ENCODE measurements around the gene LTBP1. TPM values are rescaled to one million over a fixed set of nuclear protein-coding genes. Genes with fewer than 3 reads are reported as not detected.
"Not testable (repeated sequence)": the region's sequence is repeated elsewhere in the genome, so short reads cannot be mapped to it uniquely, and the experiment has no call there.

The LTBP1 gene
- total RNA-seq, 1 experiment from 2014 or later, result 19.6 TPM

DNA sequence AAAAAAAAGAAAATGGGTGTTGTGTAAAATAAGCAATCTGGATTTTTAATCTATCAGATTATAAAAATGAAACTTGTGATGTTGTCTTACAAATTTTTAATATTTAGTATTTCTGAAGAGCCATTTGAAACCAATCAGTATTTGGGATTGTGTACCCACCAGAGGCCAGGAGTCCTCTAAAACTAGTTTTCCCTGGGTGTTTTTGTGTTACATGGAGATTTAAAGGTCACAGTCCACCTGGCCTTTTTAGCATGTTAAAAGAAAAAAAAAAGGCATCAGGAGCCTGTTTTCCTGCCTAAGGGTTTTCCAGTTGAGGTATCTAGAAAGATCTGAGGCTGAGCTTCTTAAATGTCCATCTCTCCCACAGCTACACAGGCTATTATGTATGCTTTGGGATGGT lies 221.7 kb downstream of the LTBP1 start:
- Histone ChIP-seq H3K27me3 (ENCODE audit: control insufficient read depth, insufficient read depth, low read length) (no peaks in the 10 kb centered on the region), H3K4me3 (ENCODE audit: insufficient read depth, low read depth, low read length) (no peak overlapping the region), H3K36me3 (replicated peaks; ENCODE audit: control insufficient read depth, insufficient read depth, low read length) (no peaks in the 10 kb centered on the region)
- no peak for DNase-seq

DNA sequence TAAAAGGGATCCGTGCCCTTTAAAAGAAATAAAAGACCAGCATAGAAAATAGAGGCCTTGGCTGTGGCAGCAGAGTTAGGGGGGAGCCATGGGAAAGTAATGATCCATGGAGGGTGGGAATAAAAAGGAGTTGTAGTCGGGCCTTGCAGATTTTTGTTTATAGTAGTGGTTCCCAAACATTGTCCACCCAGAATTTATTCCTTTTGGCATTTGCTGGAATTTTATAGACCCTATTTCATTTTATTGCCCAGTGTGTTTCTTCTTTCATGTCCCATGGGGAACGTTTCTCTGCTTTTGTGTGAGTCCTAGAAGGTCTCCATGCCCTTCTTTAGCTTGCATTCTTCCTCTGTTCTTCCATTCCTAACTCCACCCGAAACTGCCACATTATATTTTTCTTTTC lies 222.2 kb downstream of the LTBP1 start:
- H3K27me3 ChIP-seq (ENCODE audit: control insufficient read depth, insufficient read depth, low read length), result no peaks in the 10 kb centered on the region
- no peaks in the 10 kb centered on the region for H3K36me3 ChIP-seq (replicated peaks; ENCODE audit: control insufficient read depth, insufficient read depth, low read length)
- DNase-seq, result no peak
- H3K4me3 ChIP-seq (ENCODE audit: insufficient read depth, low read depth, low read length), result no peak overlapping the region

DNA sequence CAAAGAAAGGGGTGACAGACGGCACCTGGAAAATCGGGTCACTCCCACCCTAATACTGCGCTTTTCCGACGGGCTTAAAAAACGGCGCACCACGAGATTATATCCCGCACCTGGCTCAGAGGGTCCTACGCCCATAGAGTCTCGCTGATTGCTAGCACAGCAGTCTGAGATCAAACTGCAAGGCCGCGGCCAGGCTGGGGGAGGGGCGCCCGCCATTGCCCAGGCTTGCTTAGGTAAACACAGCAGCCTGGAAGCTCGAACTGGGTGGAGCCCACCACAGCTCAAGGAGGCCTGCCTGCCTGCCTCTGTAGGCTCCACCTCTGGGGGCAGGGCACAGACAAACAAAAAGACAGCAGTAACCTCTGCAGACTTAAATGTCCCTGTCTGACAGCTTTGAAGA lies 223.5 kb downstream of the LTBP1 start:
- not testable (repeated sequence) for H3K36me3 ChIP-seq (replicated peaks; ENCODE audit: control insufficient read depth, insufficient read depth, low read length); H3K4me3 ChIP-seq (ENCODE audit: insufficient read depth, low read depth, low read length); DNase-seq; H3K27me3 ChIP-seq (ENCODE audit: control insufficient read depth, insufficient read depth, low read length)

DNA sequence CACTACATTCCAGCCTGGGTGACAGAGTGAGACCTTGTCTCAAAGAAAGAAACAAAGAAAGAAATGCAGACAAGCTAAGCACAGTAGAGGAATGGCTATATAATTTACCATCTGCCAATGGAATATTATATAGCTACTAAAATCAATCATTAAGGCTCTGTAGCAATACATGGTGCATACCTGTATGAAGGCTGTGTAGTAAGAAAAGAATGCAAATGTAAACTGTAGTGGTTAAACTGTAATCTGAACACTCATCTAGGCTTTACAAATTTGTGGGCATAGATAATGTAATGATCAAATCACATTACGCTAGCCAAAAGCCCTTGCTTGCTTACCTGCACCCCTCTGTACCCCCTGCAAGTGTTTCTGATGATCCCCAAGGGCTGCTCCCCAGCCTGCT lies 230.9 kb downstream of the LTBP1 start:
- DNase-seq, result no peak
- H3K27me3 ChIP-seq (ENCODE audit: control insufficient read depth, insufficient read depth, low read length), result no peaks in the 10 kb centered on the region
- H3K36me3 ChIP-seq (replicated peaks; ENCODE audit: control insufficient read depth, insufficient read depth, low read length), result no peaks in the 10 kb centered on the region
- no peak overlapping the region for H3K4me3 ChIP-seq (ENCODE audit: insufficient read depth, low read depth, low read length)

DNA sequence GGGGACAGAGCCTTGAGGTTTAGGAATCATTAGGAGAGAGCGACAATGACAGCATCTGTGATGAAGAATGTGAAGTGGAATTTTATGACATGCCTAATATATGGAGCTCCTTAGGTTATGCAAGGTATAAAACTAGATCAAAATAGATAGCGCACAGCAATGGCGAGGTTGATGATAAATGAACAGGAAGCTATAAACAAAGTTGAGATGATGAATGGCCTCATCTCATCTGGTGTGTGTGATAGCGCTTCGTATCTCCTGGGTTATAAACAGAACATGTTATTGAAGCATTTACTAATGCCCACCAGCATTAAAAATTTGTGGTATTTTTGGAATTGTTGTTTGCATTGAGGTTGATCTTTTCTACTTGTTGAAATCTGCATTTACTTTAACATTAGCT lies 231.5 kb downstream of the LTBP1 start:
- Histone ChIP-seq H3K27me3 (ENCODE audit: control insufficient read depth, insufficient read depth, low read length) (no peaks in the 10 kb centered on the region), H3K36me3 (replicated peaks; ENCODE audit: control insufficient read depth, insufficient read depth, low read length) (no peaks in the 10 kb centered on the region), H3K4me3 (ENCODE audit: insufficient read depth, low read depth, low read length) (no peak overlapping the region)
- DNase-seq, result no peak

DNA sequence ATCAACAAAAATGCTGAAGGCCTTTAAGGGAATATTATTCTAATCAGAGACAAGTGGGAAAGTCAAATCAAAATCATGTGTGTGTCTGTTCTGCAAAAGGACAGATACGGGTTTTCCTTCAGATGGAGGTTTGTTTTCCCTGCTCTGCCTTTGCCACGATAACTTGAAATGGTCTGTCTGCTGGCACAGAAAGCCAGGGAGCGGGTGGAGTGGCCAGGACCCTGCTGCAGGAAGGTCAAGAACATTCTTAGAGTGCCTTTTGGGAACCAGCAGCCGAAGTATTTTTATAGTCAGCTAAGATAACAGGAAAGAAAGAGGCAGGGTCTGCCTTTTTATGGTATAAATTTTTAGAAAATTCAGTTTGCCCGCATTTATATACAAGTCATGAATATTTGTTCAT lies 234.2 kb downstream of the LTBP1 start:
- H3K36me3 ChIP-seq (replicated peaks; ENCODE audit: control insufficient read depth, insufficient read depth, low read length), result no peaks in the 10 kb centered on the region; the same call in 1 of the 2 replicates
- no peak overlapping the region for H3K4me3 ChIP-seq (ENCODE audit: insufficient read depth, low read depth, low read length)
- no peak for DNase-seq
- no peaks in the 10 kb centered on the region for H3K27me3 ChIP-seq (ENCODE audit: control insufficient read depth, insufficient read depth, low read length)

DNA sequence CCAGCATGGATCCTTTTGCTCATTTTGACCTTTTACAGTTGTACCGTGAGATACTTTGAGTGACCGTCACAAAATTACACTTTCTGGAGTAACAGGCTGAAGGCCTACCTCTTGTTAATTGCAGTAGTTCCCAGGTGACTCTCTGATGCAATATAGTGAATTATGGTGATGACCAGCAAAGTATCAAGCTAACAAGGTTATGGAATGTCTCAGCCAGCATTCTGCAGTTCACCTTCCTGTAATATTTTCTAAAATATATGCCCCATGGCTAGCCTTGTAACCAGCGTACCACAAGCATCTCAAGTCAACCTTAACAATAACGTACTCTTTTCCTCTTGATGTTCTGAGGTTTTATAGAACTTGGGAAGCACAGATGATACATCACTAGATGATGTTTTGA lies 234.7 kb downstream of the LTBP1 start:
- DNase-seq, result no peak
- no peaks in the 10 kb centered on the region for H3K27me3 ChIP-seq (ENCODE audit: control insufficient read depth, insufficient read depth, low read length)
- no peak overlapping the region for H3K4me3 ChIP-seq (ENCODE audit: insufficient read depth, low read depth, low read length)
- no peaks in the 10 kb centered on the region; the same call in 1 of the 2 replicates for H3K36me3 ChIP-seq (replicated peaks; ENCODE audit: control insufficient read depth, insufficient read depth, low read length)

DNA sequence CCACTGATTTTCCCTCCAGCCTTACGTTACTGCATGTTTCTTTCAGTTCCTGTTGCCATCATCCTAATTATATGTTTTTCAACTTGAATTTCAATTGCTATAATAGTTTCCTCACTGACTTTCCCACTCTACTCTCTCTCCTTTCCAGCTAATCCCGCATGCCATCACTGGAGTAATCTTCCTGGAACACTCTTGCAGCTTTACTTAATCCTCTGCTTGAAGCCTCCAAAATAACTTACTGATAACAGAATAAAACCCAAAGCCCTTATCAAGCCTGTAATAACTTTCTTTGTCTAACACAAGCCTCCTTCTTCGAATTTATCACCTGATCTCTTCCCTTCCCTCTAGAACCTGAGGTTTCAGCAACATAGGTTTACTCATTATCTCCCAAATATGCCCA lies 237.3 kb downstream of the LTBP1 start:
- no peaks in the 10 kb centered on the region; the same call in 1 of the 2 replicates for H3K36me3 ChIP-seq (replicated peaks; ENCODE audit: control insufficient read depth, insufficient read depth, low read length)
- no peaks in the 10 kb centered on the region for H3K27me3 ChIP-seq (ENCODE audit: control insufficient read depth, insufficient read depth, low read length)
- H3K4me3 ChIP-seq (ENCODE audit: insufficient read depth, low read depth, low read length), result no peak overlapping the region
- no peak for DNase-seq

DNA sequence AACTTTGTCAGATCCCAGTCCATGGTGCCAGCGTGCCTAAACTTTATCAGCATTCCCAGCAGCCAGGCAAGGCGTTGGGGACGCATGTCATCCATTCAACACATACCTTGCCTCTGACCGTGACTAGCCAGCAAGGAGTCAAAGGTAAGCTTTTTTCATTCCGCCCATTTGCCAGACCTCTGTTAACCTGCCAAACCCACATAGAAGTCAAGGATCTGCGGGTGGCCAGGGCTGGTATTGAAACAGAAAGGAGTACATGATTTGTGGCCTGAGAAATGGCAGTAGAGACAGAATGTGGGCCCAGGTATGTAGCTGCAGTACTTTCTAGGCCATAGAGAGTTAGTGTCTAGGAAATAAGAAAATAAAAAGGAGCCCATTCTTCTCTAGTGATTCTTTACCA lies 240.2 kb downstream of the LTBP1 start:
- DNase-seq, result no peak
- Histone ChIP-seq H3K36me3 (replicated peaks; ENCODE audit: control insufficient read depth, insufficient read depth, low read length) (no peaks in the 10 kb centered on the region; the same call in 1 of the 2 replicates), H3K4me3 (ENCODE audit: insufficient read depth, low read depth, low read length) (no peak overlapping the region), H3K27me3 (ENCODE audit: control insufficient read depth, insufficient read depth, low read length) (no peaks in the 10 kb centered on the region)

DNA sequence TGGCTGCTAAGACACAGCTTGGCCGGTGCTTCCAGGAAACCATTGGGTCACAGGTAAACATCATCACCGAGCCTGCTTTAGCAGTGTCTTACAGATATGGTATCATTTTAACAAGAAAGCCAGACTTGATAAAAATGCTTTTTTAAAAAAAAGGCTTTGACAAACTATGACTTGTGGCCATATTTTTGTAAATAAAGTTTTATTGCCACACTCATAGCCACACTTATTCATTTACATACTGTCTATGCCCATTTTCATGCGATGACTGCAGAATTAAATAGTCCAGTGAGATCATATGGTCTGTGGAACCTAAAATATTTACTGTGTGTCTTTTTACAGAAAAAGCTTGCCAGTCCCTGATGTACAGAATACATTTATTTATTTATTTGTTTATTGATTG lies 242.0 kb downstream of the LTBP1 start:
- DNase-seq, result no peak
- Histone ChIP-seq H3K27me3 (ENCODE audit: control insufficient read depth, insufficient read depth, low read length) (no peaks in the 10 kb centered on the region), H3K4me3 (ENCODE audit: insufficient read depth, low read depth, low read length) (no peak overlapping the region)

DNA sequence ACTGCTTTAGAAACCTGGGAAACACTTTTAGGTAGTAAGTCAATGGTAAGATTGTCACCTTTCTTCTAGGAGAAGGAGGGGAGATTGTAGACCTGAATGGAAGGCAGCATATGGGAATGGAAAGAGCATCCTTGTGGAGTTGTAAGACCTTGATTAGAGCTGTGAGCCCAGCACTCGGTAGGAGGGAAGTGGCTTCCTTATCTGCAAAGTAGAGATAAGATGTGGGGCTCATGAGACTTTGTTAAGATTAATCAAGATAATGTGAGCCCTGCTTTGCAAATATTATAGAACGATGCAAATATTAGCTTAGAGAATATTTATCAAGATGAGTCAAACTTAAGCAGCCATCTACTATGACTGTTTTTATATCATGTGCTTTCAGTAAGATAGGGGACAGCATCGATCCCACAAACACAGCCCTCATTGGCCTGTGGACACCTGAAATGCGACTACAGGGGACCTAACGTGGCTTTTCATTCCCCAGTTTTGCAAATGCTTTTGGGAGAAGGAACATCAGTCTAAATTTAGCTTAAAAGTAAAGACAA lies 243.7 kb downstream of the LTBP1 start:
- H3K27me3 ChIP-seq (ENCODE audit: control insufficient read depth, insufficient read depth, low read length), result no peaks in the 10 kb centered on the region
- no peak overlapping the region for H3K4me3 ChIP-seq (ENCODE audit: insufficient read depth, low read depth, low read length)
- no peaks in the 10 kb centered on the region for H3K36me3 ChIP-seq (replicated peaks; ENCODE audit: control insufficient read depth, insufficient read depth, low read length)
- DNase-seq, result no peak

More for the DNA sequence above, 242.0 kb downstream of the LTBP1 start:
- no peaks in the 10 kb centered on the region; the same call in 1 of the 2 replicates for H3K36me3 ChIP-seq (replicated peaks; ENCODE audit: control insufficient read depth, insufficient read depth, low read length)

DNA sequence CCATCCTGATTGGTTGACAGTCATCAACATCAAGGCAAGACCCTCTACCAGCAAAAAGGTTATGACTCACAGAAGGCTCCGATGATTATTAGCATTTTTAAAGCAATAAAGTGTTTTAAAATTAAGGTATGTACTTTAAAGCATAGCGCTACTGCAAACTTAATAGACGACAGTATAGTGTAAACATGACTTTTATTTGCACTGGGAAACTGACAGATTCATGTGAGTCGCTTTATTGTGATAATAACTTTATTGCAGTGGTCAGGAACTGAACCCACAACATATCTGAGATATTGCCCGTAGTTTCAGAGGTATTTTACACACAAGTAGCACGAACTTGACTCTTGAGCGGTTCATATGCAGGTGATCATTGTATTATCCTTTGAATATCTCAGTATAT lies 249.1 kb downstream of the LTBP1 start:
- Histone ChIP-seq H3K4me3 (ENCODE audit: insufficient read depth, low read depth, low read length) (no peak overlapping the region), H3K36me3 (replicated peaks; ENCODE audit: control insufficient read depth, insufficient read depth, low read length) (no peaks in the 10 kb centered on the region), H3K27me3 (ENCODE audit: control insufficient read depth, insufficient read depth, low read length) (no peaks in the 10 kb centered on the region)
- no peak for DNase-seq

DNA sequence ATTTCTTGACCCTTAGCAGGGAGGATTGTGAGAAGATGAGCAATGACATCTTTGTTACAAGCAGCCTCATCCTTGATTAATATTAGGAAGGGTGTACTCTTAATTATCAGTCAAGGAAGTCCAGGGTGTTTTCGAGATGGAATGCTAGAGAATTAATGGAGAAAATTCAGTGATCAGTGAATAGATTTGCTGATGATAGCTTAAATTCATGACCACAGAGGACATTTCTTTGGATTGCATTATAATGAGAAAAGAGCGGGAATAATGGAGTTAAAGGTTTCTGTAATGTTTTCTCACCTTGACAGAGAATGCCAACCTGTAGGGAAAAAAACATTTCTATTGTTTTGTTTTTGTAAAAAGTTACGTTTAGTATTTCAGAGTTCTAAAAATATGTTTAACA lies 249.9 kb downstream of the LTBP1 start:
- Histone ChIP-seq H3K36me3 (replicated peaks; ENCODE audit: control insufficient read depth, insufficient read depth, low read length) (no peaks in the 10 kb centered on the region), H3K4me3 (ENCODE audit: insufficient read depth, low read depth, low read length) (no peak overlapping the region), H3K27me3 (ENCODE audit: control insufficient read depth, insufficient read depth, low read length) (no peaks in the 10 kb centered on the region)
- DNase-seq, result no peak

DNA sequence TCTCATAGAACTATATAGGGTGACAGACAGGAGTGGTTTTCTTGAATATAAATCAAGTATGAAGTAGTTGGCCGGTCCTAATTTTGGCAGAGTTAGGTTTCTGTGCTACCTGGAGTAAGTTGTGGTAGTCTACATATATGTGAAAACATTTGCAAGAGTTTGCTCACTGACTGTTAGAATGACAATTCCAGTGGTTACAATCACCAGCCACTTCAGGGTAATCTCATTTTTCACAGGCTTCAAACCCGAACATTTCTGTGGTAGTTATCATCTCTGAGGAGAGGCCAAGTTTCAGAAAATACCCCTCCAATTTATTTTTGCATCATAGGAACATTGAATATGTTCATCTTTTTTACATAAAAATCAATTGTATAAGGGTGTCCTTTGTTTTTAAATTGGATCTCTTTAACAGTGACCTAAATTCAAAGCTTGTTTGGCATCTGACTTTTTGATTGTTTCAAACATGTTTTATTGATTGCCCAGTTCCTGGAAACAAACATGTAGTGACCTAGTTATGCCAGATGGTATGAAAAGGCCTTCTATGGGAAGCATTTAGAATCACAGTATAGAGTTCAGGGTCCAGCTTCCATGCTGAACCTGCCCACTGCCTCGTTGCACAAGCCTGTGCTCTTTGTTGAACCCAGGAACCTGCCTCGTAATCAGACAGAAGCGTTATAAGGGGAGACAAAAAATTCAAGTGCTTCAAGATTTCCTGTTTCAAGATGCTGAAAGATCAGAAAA lies 250.6 kb downstream of the LTBP1 start:
- Histone ChIP-seq H3K36me3 (replicated peaks; ENCODE audit: control insufficient read depth, insufficient read depth, low read length) (no peaks in the 10 kb centered on the region), H3K4me3 (ENCODE audit: insufficient read depth, low read depth, low read length) (no peak overlapping the region), H3K27me3 (ENCODE audit: control insufficient read depth, insufficient read depth, low read length) (no peaks in the 10 kb centered on the region)
- DNase-seq, result no peak

DNA sequence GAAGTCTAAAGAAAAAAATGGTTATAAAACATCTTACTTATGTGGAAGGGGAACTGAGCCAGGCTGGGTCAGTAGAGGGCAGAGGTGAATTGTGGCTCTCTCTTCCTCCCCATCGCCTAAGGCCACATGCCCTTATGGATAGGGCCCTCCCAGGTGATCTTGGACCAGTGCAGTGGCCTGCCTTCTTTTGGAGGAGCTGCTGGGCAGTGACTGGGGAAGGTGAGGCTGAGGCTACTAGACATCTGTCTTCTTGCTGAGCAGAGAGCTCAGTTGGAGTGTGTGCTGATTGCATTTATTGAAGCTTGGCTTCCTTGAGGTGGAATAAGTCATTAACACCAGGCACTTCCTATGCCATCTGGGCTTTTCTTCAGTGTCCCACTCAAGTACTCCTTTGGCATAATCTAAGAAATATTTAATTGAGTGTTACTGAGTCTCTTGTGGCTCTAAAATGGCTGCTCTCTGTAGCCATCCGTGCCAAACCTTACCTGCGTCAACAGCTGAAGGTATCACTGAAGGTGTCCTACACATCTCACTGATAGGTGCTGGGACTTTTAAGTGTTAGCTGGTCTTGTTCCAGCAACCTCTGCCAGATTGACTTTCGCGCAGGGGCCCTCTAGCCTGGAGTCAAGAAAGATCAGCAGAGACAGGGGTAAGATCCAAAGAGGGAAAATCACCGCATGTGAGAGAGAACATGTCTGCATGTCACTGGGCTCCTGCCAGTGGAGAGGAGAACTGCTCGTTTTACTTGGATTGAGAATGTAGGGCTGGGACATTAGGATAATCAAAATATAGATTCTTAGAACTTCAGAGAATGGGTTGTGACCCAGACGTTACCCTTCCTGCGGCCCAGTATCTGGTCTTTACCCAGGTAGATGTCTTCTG lies 256.1 kb downstream of the LTBP1 start:
- no peak for DNase-seq
- Histone ChIP-seq H3K36me3 (replicated peaks; ENCODE audit: control insufficient read depth, insufficient read depth, low read length) (no peaks in the 10 kb centered on the region), H3K27me3 (ENCODE audit: control insufficient read depth, insufficient read depth, low read length) (no peaks in the 10 kb centered on the region), H3K4me3 (ENCODE audit: insufficient read depth, low read depth, low read length) (no peak overlapping the region)
